Measurements from ENCODE around the gene CXCR6. TPM values are rescaled to one million over a fixed set of nuclear protein-coding genes. Genes with fewer than 3 reads are reported as not detected.
A peak's percentile ranks its signal among the peaks of the same experiment; 100 is the strongest.

Gene CXCR6
- total RNA-seq, 2 donors from 2014 or later = not detected

DNA sequence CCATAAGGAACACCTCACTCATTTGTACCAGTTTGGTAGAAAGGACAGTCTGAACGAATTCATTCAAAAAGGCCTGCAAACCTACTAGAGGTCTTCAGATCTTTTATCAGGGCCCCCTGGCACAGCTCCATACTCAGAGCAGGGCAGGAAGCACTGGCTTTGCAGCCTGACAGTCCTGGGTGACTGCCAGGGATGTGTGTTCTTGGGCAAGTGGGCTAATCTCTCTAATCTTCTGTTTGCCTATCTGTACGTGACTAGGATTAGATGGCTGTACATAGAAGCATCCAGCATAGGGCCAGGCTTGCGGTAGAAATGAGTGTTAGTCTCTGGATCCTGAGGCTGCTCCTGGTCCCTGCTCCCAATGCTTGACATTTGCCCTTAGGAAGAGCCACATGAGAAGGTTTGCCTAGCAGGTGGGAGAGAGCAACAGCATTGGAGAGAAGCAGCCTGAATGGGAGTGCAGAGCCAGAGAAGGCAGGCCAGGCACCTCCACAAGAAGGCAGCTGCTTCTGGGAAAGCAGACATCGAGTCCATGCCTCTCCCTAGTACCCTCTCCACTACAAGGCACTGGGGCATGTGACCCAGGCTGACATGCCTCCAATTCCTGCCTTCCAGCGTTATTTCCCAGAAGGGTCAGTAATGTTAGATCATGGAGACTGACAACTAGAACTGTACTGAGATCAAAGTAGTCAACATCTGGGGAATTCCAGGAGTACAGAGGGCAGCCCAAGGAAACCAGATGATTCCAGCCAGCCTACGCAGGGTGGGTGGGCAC lies 1.0 kb upstream of the CXCR6 start:
- Mint-ChIP-seq H3K36me3 (ENCODE audit: low read depth) (peaks cover 26% of the 10 kb centered on the region), H3K9me3 (no peaks in the 10 kb centered on the region), H3K4me1 (peaks cover 8% of the 10 kb centered on the region), H3K27me3 (ENCODE audit: insufficient read depth) (no peaks in the 10 kb centered on the region), H3K27ac (no peak overlapping the region), H3K4me3 (no peak overlapping the region)
- DNase-seq = no peak
- no peaks in the 10 kb centered on the region for H3K27me3 ChIP-seq (ENCODE audit: control insufficient read depth, insufficient read depth, low read length, poor library complexity, severe bottlenecking)
- 89 to 92% methylated on average over 5 to 6 of the region's 6 CpGs for WGBS, 2 experiments (ENCODE audit: insufficient coverage in 1 of 2, insufficient read length in 1 of 2)
- H3K36me3 ChIP-seq (ENCODE audit: control insufficient read depth, insufficient read depth, low read length) = peaks cover 9% of the 10 kb centered on the region
- no peak overlapping the region for H3K27ac ChIP-seq (ENCODE audit: low read depth, low read length)
- TF ChIP-seq, protein P1, sequence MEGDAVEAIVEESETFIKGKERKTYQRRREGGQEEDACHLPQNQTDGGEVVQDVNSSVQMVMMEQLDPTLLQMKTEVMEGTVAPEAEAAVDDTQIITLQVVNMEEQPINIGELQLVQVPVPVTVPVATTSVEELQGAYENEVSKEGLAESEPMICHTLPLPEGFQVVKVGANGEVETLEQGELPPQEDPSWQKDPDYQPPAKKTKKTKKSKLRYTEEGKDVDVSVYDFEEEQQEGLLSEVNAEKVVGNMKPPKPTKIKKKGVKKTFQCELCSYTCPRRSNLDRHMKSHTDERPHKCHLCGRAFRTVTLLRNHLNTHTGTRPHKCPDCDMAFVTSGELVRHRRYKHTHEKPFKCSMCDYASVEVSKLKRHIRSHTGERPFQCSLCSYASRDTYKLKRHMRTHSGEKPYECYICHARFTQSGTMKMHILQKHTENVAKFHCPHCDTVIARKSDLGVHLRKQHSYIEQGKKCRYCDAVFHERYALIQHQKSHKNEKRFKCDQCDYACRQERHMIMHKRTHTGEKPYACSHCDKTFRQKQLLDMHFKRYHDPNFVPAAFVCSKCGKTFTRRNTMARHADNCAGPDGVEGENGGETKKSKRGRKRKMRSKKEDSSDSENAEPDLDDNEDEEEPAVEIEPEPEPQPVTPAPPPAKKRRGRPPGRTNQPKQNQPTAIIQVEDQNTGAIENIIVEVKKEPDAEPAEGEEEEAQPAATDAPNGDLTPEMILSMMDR (conservative IDR thresholded peaks at IDR 0.05) = no peak
- no peak overlapping the region for H3K4me3 ChIP-seq (ENCODE audit: low read length)
- no peaks in the 10 kb centered on the region for H3K9me3 ChIP-seq (ENCODE audit: control insufficient read depth, low read length)
- H3K9ac ChIP-seq (ENCODE audit: extremely low read depth, low read length, poor library complexity, severe bottlenecking) = no peak overlapping the region
- no peaks in the 10 kb centered on the region for H3K4me1 ChIP-seq (ENCODE audit: control insufficient read depth, insufficient read depth, low read length)

DNA sequence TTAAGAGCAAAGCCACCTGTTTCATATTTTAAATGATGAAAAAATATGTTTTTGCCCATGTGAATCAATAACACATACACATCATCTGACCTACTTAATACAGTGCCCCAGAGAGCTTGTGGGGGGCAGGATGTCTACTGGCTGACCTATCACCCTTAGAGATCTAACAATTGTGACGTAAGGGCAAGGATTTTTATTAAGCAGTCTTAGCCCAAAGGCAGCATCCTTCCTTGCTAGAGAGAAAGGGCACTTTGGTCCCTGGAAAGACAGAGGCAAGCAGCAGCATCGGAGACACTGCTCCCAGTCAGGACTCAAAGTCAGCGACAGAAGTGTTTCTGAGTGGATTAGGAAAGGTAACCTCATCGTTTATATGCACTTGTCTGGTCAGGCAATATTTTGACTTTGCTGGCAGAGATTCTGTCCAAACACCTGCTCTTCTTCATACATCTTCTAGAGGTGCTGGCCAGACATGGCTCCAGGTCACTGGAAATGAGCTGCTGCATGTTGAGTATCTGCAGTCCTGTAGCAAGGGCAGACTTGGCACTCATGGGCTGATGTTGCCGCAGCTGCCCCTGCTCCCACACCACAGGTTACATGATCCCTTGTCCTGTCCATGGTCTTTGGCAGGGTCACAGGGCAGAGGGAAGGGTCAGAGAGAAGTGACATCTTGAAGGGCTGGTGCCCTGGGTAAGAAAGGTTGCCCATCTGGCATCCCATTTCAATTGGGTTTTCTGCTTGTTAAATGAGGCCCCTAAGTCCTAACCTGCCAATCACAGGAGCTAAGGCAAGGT lies 1.8 kb downstream of the CXCR6 start:
- TF ChIP-seq, protein P1 (conservative IDR thresholded peaks at IDR 0.05) = no peak
- no peak for DNase-seq
- no peaks in the 10 kb centered on the region for H3K4me1 ChIP-seq (ENCODE audit: control insufficient read depth, insufficient read depth, low read length)
- H3K27me3 ChIP-seq (ENCODE audit: control insufficient read depth, insufficient read depth, low read length, poor library complexity, severe bottlenecking) = no peaks in the 10 kb centered on the region
- H3K9ac ChIP-seq (ENCODE audit: extremely low read depth, low read length, poor library complexity, severe bottlenecking) = no peak overlapping the region
- Mint-ChIP-seq H3K4me1 (peaks cover 5% of the 10 kb centered on the region), H3K4me3 (no peak overlapping the region), H3K27ac (no peak overlapping the region), H3K36me3 (ENCODE audit: low read depth) (peaks cover 36% of the 10 kb centered on the region), H3K27me3 (ENCODE audit: insufficient read depth) (no peaks in the 10 kb centered on the region), H3K9me3 (no peaks in the 10 kb centered on the region)
- peaks cover 20% of the 10 kb centered on the region for H3K36me3 ChIP-seq (ENCODE audit: control insufficient read depth, insufficient read depth, low read length)
- WGBS, 2 experiments (ENCODE audit: insufficient coverage in 1 of 2, insufficient read length in 1 of 2) = 93 to 95% methylated on average over 3 to 5 of the region's 5 CpGs
- H3K27ac ChIP-seq (ENCODE audit: low read depth, low read length) = no peak overlapping the region
- no peak overlapping the region for H3K4me3 ChIP-seq (ENCODE audit: low read length)
- no peaks in the 10 kb centered on the region for H3K9me3 ChIP-seq (ENCODE audit: control insufficient read depth, low read length)

DNA sequence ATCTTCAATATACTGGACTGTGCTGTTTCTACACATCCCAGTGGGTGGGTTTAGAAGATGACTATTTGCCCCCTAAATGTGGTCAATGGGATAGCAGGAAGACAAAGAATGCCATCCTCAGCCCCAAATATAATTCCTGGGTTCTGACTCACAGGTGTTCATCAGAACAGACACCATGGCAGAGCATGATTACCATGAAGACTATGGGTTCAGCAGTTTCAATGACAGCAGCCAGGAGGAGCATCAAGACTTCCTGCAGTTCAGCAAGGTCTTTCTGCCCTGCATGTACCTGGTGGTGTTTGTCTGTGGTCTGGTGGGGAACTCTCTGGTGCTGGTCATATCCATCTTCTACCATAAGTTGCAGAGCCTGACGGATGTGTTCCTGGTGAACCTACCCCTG lies 3.0 kb downstream of the CXCR6 start:
- Histone ChIP-seq H3K27me3 (ENCODE audit: control insufficient read depth, insufficient read depth, low read length, poor library complexity, severe bottlenecking) (no peaks in the 10 kb centered on the region), H3K36me3 (ENCODE audit: control insufficient read depth, insufficient read depth, low read length) (peaks cover 30% of the 10 kb centered on the region), H3K27ac (ENCODE audit: low read depth, low read length) (no peak overlapping the region), H3K9me3 (ENCODE audit: control insufficient read depth, low read length) (no peaks in the 10 kb centered on the region), H3K9ac (ENCODE audit: extremely low read depth, low read length, poor library complexity, severe bottlenecking) (no peak overlapping the region), H3K4me3 (ENCODE audit: low read length) (no peak overlapping the region), H3K4me1 (ENCODE audit: control insufficient read depth, insufficient read depth, low read length) (no peaks in the 10 kb centered on the region)
- TF ChIP-seq, protein P1 (conservative IDR thresholded peaks at IDR 0.05) = peak; percentile 22
- no peaks in the 10 kb centered on the region for H3K4me1 Mint-ChIP-seq
- 87 to 100% methylated on average over 1 of the region's 1 CpG for WGBS, 2 experiments (ENCODE audit: insufficient coverage in 1 of 2, insufficient read length in 1 of 2)
- H3K4me3 Mint-ChIP-seq = no peak overlapping the region
- no peak for DNase-seq
- H3K27me3 Mint-ChIP-seq (ENCODE audit: insufficient read depth) = no peaks in the 10 kb centered on the region
- no peak overlapping the region for H3K27ac Mint-ChIP-seq
- H3K36me3 Mint-ChIP-seq (ENCODE audit: low read depth) = peaks cover 36% of the 10 kb centered on the region
- H3K9me3 Mint-ChIP-seq = no peaks in the 10 kb centered on the region

All from endodermal cell (in vitro differentiated cells).